ENCODE results near the gene SDHA. TPM values are rescaled to one million over a fixed set of nuclear protein-coding genes. Genes with fewer than 3 reads are reported as not detected.

The SDHA gene
- total and polyA plus RNA-seq, 2 experiments from 2014 or later, result 71.5 to 99.2 TPM

DNA sequence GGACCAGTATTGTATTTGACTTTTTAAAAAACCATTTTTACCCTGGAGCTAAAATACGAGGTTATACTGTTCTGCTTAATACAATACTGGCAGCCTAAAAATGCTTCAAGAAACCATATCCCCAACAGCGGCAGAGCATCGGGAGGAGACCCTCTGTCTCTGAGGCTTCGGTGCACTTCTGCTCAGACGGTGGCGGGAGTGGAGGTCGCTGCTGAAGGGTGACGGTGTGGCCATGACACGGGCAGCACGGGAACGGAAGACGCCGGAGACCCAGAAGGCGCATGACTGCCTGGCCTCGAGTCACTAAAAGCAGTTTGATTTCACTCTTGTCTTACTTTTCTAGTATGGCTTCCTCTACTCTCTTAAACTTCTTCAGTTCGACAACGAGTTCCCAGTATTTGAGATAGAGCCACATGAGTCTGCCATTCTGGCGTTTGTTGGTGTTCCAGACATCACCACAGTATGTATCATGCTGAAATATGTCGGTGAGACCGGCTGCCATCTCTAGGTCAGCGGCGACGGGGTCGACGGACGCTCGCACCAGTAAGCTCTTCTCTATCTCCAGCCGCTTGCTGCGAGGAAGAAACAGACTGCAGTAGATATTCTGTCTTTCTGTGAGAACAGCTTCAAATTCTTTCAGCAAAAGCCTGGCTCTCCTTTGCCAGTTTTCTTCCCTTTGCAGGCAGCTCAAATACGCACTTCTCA lies 13.0 kb upstream of the SDHA start:
- H3K4me1 ChIP-seq (ENCODE audit: insufficient read depth), result no peaks in the 10 kb centered on the region
- H3K27me3 ChIP-seq (replicated peaks; ENCODE audit: insufficient read depth), result no peaks in the 10 kb centered on the region
- H3K79me2 ChIP-seq (ENCODE audit: insufficient read depth), result peaks cover 60% of the 10 kb centered on the region
- whole genome bisulfite sequencing, 2 experiments (ENCODE audit: low coverage in 1 of 2, low lambda C conversion rate in 2 of 2, missing lambda C conversion rate in 2 of 2), result 97 to 98% methylated on average over 30 of the region's 30 CpGs
- no peaks in the 10 kb centered on the region for H3F3A ChIP-seq (ENCODE audit: insufficient read depth)
- H3K9me3 ChIP-seq (ENCODE audit: low read depth), result no peaks in the 10 kb centered on the region
- in situ Hi-C loops (cut with MboI), result no loop called here
- no peak overlapping the region for H3K9ac ChIP-seq
- no peak overlapping the region for H3K27ac ChIP-seq
- H3K4me3 ChIP-seq, result no peak overlapping the region
- TF ChIP-seq EZH2phosphoT487 (IDR thresholded peaks at IDR 0.05; ENCODE audit: insufficient read depth, low read depth) (no peak), EZH2 (IDR thresholded peaks at IDR 0.05; ENCODE audit: insufficient read depth, poor library complexity, severe bottlenecking) (no peak)
- no peak for DNase-seq
- H3K9me2 ChIP-seq (ENCODE audit: insufficient read depth), result no peaks in the 10 kb centered on the region
- H4K20me1 ChIP-seq (ENCODE audit: insufficient read depth), result peaks cover 9% of the 10 kb centered on the region; the same call in 1 of the 2 replicates
- H3K4me2 ChIP-seq (ENCODE audit: unreplicated experiment), result no peak overlapping the region
- H2AFZ ChIP-seq, result no peak overlapping the region
- H3K36me3 ChIP-seq (ENCODE audit: low read depth), result peaks cover 11% of the 10 kb centered on the region; the same call in 1 of the 2 replicates

DNA sequence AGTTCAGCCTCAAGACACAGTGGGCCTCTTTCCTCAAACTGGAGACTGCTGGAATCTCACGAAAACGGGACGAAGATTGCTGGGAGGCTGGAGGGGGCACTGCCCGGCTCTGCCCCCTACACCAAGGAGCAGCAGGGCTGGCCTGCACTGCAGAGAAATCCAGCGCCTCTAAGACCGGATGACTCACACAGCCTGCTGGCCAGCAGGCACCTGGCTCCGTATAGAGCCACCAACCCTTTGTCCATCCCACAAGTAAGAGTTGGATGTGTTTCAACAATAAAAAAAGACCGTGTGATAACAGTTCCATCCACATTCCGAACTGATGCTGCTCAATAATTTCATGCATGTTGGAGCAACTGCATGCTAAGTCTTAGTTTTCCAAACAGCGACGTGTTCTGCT lies 11.7 kb upstream of the SDHA start:
- in situ Hi-C loops (cut with MboI), result no loop called here
- DNase-seq, result no peak

DNA sequence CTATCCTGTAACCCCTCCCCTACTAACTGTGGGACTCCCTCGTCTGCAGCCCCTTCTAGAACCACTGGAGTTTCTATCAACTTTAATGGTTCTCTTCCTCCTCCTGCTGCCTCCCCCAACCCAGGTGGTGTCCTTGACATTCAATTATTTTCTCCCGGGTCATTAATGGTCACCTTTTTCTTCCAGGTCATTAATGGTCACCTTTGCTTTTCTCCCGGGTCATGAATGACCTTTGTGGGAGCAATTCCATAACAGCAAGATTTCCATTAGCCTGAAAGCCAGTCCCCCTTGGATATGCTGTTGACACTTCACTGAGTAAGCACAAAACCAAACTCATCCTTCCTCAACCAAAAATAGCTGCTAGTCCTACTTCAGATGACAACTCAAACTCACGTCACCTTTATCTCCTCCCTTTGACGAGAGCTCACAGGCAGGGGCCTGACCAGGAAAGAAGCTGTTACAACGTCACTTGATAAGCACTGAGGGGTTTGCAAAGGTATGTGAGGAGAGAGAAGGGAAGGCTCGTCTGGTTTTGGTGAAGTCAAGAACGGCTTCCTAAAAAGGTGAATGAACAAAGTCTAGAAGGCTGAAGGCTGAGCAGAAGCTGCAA lies 11.1 kb upstream of the SDHA start:
- no peak overlapping the region for H3K4me3 ChIP-seq
- H3K27ac ChIP-seq, result no peak overlapping the region
- no peak for DNase-seq
- no peak overlapping the region for H3K4me2 ChIP-seq (ENCODE audit: unreplicated experiment)
- no peak for TF ChIP-seq EZH2 (IDR thresholded peaks at IDR 0.05; ENCODE audit: insufficient read depth, poor library complexity, severe bottlenecking)
- no peak for TF ChIP-seq EZH2phosphoT487 (IDR thresholded peaks at IDR 0.05; ENCODE audit: insufficient read depth, low read depth)
- H3K36me3 ChIP-seq (ENCODE audit: low read depth), result peaks cover 11% of the 10 kb centered on the region; the same call in 1 of the 2 replicates
- no peaks in the 10 kb centered on the region for H3K9me3 ChIP-seq (ENCODE audit: low read depth)
- 92 to 95% methylated on average over 8 of the region's 8 CpGs for WGBS, 2 experiments (ENCODE audit: low coverage in 1 of 2, low lambda C conversion rate in 2 of 2, missing lambda C conversion rate in 2 of 2)
- H3K79me2 ChIP-seq (ENCODE audit: insufficient read depth), result peaks cover 59% of the 10 kb centered on the region
- H3K9me2 ChIP-seq (ENCODE audit: insufficient read depth), result no peaks in the 10 kb centered on the region
- peaks cover 10% of the 10 kb centered on the region; the same call in 1 of the 2 replicates for H4K20me1 ChIP-seq (ENCODE audit: insufficient read depth)
- H3K4me1 ChIP-seq (ENCODE audit: insufficient read depth), result no peaks in the 10 kb centered on the region
- no peaks in the 10 kb centered on the region for H3F3A ChIP-seq (ENCODE audit: insufficient read depth)
- H3K27me3 ChIP-seq (replicated peaks; ENCODE audit: insufficient read depth), result no peaks in the 10 kb centered on the region
- in situ Hi-C loops (cut with MboI), result no loop called here
- no peak overlapping the region for H2AFZ ChIP-seq
- no peak overlapping the region for H3K9ac ChIP-seq

More for the DNA sequence above, 11.7 kb upstream of the SDHA start:
- H3K27ac ChIP-seq, result no peak overlapping the region
- peaks cover 59% of the 10 kb centered on the region for H3K79me2 ChIP-seq (ENCODE audit: insufficient read depth)
- H3K9me2 ChIP-seq (ENCODE audit: insufficient read depth), result no peaks in the 10 kb centered on the region
- no peaks in the 10 kb centered on the region for H3K9me3 ChIP-seq (ENCODE audit: low read depth)
- H3K4me3 ChIP-seq, result no peak overlapping the region
- peaks cover 11% of the 10 kb centered on the region; the same call in 1 of the 2 replicates for H3K36me3 ChIP-seq (ENCODE audit: low read depth)
- H3K27me3 ChIP-seq (replicated peaks; ENCODE audit: insufficient read depth), result no peaks in the 10 kb centered on the region
- WGBS, 2 experiments (ENCODE audit: low coverage in 1 of 2, low lambda C conversion rate in 2 of 2, missing lambda C conversion rate in 2 of 2), result 79 to 80% methylated on average over 11 of the region's 11 CpGs
- H3F3A ChIP-seq (ENCODE audit: insufficient read depth), result no peaks in the 10 kb centered on the region
- no peak overlapping the region for H3K9ac ChIP-seq
- H4K20me1 ChIP-seq (ENCODE audit: insufficient read depth), result peaks cover 10% of the 10 kb centered on the region; the same call in 1 of the 2 replicates
- no peaks in the 10 kb centered on the region for H3K4me1 ChIP-seq (ENCODE audit: insufficient read depth)
- TF ChIP-seq EZH2 (IDR thresholded peaks at IDR 0.05; ENCODE audit: insufficient read depth, poor library complexity, severe bottlenecking), result no peak
- TF ChIP-seq EZH2phosphoT487 (IDR thresholded peaks at IDR 0.05; ENCODE audit: insufficient read depth, low read depth), result no peak
- H2AFZ ChIP-seq, result no peak overlapping the region
- H3K4me2 ChIP-seq (ENCODE audit: unreplicated experiment), result no peak overlapping the region

DNA sequence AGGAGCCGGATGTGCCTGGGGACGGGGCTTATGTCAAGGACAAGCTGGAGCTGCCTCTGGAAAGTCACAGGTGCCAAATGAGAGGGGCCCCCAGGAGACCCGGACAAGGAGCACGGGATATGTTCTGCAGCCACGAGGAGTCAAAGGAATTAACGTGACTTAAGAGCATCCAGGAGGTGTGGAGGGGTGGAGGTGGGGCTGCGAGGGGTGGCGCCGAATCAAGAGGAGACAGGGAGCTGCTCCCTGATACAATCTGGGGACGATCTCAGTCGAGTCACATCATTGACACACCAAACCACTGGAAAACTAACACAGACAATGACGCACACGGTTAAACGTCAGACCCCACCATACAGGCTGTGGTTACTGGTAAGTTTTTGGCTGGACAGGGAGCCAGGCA lies 10.5 kb upstream of the SDHA start:
- in situ Hi-C loops (cut with MboI), result no loop called here
- no peak overlapping the region for H3K4me2 ChIP-seq (ENCODE audit: unreplicated experiment)
- peaks cover 11% of the 10 kb centered on the region; the same call in 1 of the 2 replicates for H3K36me3 ChIP-seq (ENCODE audit: low read depth)
- no peaks in the 10 kb centered on the region for H3K9me3 ChIP-seq (ENCODE audit: low read depth)
- H4K20me1 ChIP-seq (ENCODE audit: insufficient read depth), result peaks cover 10% of the 10 kb centered on the region; the same call in 1 of the 2 replicates
- WGBS, 2 experiments (ENCODE audit: low coverage in 1 of 2, low lambda C conversion rate in 2 of 2, missing lambda C conversion rate in 2 of 2), result 80 to 84% methylated on average over 13 to 14 of the region's 14 CpGs
- peaks cover 59% of the 10 kb centered on the region for H3K79me2 ChIP-seq (ENCODE audit: insufficient read depth)
- H3K4me3 ChIP-seq, result no peak overlapping the region
- no peak overlapping the region for H3K27ac ChIP-seq
- H2AFZ ChIP-seq, result no peak overlapping the region
- H3K4me1 ChIP-seq (ENCODE audit: insufficient read depth), result no peaks in the 10 kb centered on the region
- DNase-seq, result no peak
- no peaks in the 10 kb centered on the region for H3K27me3 ChIP-seq (replicated peaks; ENCODE audit: insufficient read depth)
- H3K9ac ChIP-seq, result no peak overlapping the region
- no peaks in the 10 kb centered on the region for H3K9me2 ChIP-seq (ENCODE audit: insufficient read depth)
- H3F3A ChIP-seq (ENCODE audit: insufficient read depth), result no peaks in the 10 kb centered on the region
- TF ChIP-seq EZH2phosphoT487 (IDR thresholded peaks at IDR 0.05; ENCODE audit: insufficient read depth, low read depth), result no peak
- no peak for TF ChIP-seq EZH2 (IDR thresholded peaks at IDR 0.05; ENCODE audit: insufficient read depth, poor library complexity, severe bottlenecking)
